Cortex of kidney (tissue), 1 donor: ENCODE results near the gene SLCO2A1.

Experiments
- DNase-seq: peaks from one replicate; lab custom pipeline; 2025; lab: John Stamatoyannopoulos, UW

Gene SLCO2A1

GRCh38 chr3:133949438-133949837, 80.3 kb downstream of the SLCO2A1 start:
- no peak for DNase-seq

- no peak for DNase-seq
Measured at GRCh38 chr3:133948996-133949395, 80.7 kb downstream of the SLCO2A1 start.

- DNase-seq: no peak
Measured at GRCh38 chr3:133948131-133948810, 81.5 kb downstream of the SLCO2A1 start.

GRCh38 chr3:133945381-133946095, 84.2 kb downstream of the SLCO2A1 start:
- no peak for DNase-seq

GRCh38 chr3:133944641-133945380, 84.9 kb downstream of the SLCO2A1 start:
- DNase-seq: no peak

GRCh38 chr3:133944181-133944580, 85.5 kb downstream of the SLCO2A1 start:
- no peak for DNase-seq

- DNase-seq: no peak
Measured at GRCh38 chr3:133943639-133944141, 86.0 kb downstream of the SLCO2A1 start.

GRCh38 chr3:133943031-133943535, 86.6 kb downstream of the SLCO2A1 start:
- DNase-seq: no peak

- DNase-seq: no peak
Measured at GRCh38 chr3:133941415-133941821, 88.3 kb downstream of the SLCO2A1 start.

- DNase-seq: no peak
Measured at GRCh38 chr3:133940536-133940935, 89.2 kb downstream of the SLCO2A1 start.

GRCh38 chr3:133939463-133939835, 90.3 kb downstream of the SLCO2A1 start:
- no peak for DNase-seq

GRCh38 chr3:133938770-133939462, 90.8 kb downstream of the SLCO2A1 start:
- no peak for DNase-seq

- no peak for DNase-seq
Measured at GRCh38 chr3:133937756-133938601, 91.7 kb downstream of the SLCO2A1 start.

- DNase-seq: no peak
Measured at GRCh38 chr3:133937061-133937686, 92.6 kb downstream of the SLCO2A1 start.

- DNase-seq: no peak
Measured at GRCh38 chr3:133935843-133936769, 93.6 kb downstream of the SLCO2A1 start.

GRCh38 chr3:133934996-133935842, 94.5 kb downstream of the SLCO2A1 start:
- no peak for DNase-seq

GRCh38 chr3:133934073-133934970, 95.4 kb downstream of the SLCO2A1 start:
- no peak for DNase-seq
